HUDEP-2 (cell line): ENCODE measurements around the gene PLXNA2.

Source experiments
- DNase-seq, 76 experiments: peaks; one replicate each; lab custom pipeline; 2025; ENCODE audit not compliant: unreplicated experiment in 76 of 76; lab: John Stamatoyannopoulos, UW

Gene PLXNA2

GRCh38 chr1:208225954-208226937 is 17.9 kb downstream of the PLXNA2 start:
- no peak for DNase-seq

GRCh38 chr1:208224192-208224713 is 19.9 kb downstream of the PLXNA2 start:
- no peak for DNase-seq

GRCh38 chr1:208223136-208223535 is 21.0 kb downstream of the PLXNA2 start:
- DNase-seq, result no peak

- DNase-seq, result no peak
These were observed 21.6 kb downstream of the PLXNA2 start for GRCh38 chr1:208222376-208223126.

- no peak for DNase-seq
These were observed 22.9 kb downstream of the PLXNA2 start for GRCh38 chr1:208221291-208221622.

- peak in 12 of 76 experiments; percentile 3 to 36 (median 8) for DNase-seq
These were observed 24.4 kb downstream of the PLXNA2 start for GRCh38 chr1:208219659-208220282.

GRCh38 chr1:208219098-208219658 is 25.0 kb downstream of the PLXNA2 start:
- DNase-seq, result no peak

- no peak for DNase-seq
These were observed 25.7 kb downstream of the PLXNA2 start for GRCh38 chr1:208218237-208219097.

- no peak for DNase-seq
These were observed 26.4 kb downstream of the PLXNA2 start for GRCh38 chr1:208217781-208218180.

GRCh38 chr1:208216806-208217205 is 27.4 kb downstream of the PLXNA2 start:
- no peak for DNase-seq

GRCh38 chr1:208216062-208216461 is 28.1 kb downstream of the PLXNA2 start:
- DNase-seq, result no peak

- DNase-seq, result no peak
These were observed 28.8 kb downstream of the PLXNA2 start for GRCh38 chr1:208215393-208215792.

- DNase-seq, result no peak
These were observed 30.4 kb downstream of the PLXNA2 start for GRCh38 chr1:208213786-208214185.

GRCh38 chr1:208212893-208213292 is 31.3 kb downstream of the PLXNA2 start:
- no peak for DNase-seq

- no peak for DNase-seq
These were observed 32.0 kb downstream of the PLXNA2 start for GRCh38 chr1:208211921-208212843.

GRCh38 chr1:208209896-208210589 is 34.1 kb downstream of the PLXNA2 start:
- DNase-seq, result no peak

GRCh38 chr1:208209286-208209685 is 34.9 kb downstream of the PLXNA2 start:
- DNase-seq, result no peak

- no peak for DNase-seq
These were observed 36.1 kb downstream of the PLXNA2 start for GRCh38 chr1:208208132-208208487.
